Fibroblast of mammary gland (primary cell): ENCODE data around the gene NEU2.

Experiments
- DNase-seq: peaks from one replicate; pipeline ENCODE4 v3.0.0-alpha.2; 2010; ENCODE audit warnings: low read depth
- H3K4me3 ChIP-seq: 2 replicates; pipeline ENCODE4 v1.5.1; 2011; ENCODE audit warnings: low read depth, mild to moderate bottlenecking, low read length, moderate library complexity; ENCODE audit not compliant: control insufficient read depth
- TF ChIP-seq, protein P1 (sequence below): conservative IDR thresholded peaks from 2 replicates; pipeline ENCODE4 v1.5.1; 2011; ENCODE audit warnings: low read depth, low read length, inconsistent platforms; ENCODE audit not compliant: control insufficient read depth, insufficient read depth

The NEU2 gene

DNA sequence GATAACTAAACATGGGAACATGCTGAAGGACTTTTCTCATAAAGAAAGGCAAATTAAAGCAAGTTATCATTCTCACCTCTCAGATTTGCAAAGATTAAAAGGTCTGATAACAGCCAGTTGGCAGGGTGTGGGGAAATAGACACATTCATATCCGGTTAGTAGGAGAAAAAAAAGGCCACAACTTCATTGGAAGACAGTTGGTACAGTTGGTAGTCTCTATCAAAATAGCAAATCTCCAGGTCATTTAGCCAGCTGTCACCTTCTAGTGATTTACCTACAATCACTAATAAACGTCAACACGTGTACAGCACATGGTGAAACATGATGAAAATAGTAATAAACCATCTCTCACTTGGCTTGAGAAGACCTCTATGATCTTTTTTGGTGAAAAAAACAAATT, 44.3 kb downstream of the NEU2 start:
- TF ChIP-seq, protein P1, sequence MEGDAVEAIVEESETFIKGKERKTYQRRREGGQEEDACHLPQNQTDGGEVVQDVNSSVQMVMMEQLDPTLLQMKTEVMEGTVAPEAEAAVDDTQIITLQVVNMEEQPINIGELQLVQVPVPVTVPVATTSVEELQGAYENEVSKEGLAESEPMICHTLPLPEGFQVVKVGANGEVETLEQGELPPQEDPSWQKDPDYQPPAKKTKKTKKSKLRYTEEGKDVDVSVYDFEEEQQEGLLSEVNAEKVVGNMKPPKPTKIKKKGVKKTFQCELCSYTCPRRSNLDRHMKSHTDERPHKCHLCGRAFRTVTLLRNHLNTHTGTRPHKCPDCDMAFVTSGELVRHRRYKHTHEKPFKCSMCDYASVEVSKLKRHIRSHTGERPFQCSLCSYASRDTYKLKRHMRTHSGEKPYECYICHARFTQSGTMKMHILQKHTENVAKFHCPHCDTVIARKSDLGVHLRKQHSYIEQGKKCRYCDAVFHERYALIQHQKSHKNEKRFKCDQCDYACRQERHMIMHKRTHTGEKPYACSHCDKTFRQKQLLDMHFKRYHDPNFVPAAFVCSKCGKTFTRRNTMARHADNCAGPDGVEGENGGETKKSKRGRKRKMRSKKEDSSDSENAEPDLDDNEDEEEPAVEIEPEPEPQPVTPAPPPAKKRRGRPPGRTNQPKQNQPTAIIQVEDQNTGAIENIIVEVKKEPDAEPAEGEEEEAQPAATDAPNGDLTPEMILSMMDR: no peak
- no peak overlapping the region for H3K4me3 ChIP-seq
- DNase-seq: no peak

DNA sequence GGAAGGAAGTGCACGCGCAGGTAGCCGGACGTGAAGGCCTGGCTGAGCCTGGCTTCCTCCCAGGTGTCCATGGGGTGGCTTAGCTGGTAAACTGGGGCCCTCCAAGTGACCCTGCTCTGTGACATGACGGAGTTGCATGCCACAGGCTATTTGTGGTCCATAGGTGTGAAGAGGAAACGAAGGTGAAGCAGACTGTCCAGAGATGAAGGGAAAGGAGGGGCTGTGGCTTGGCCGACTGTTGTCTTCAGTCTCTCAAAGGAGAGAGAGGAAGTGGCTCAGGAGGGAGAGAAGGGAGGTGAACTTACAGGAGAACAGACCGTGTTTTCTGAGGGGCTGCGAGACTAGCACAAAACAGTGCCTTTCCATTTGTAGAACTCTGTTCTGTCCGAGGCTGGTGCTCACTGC, 47.0 kb downstream of the NEU2 start:
- DNase-seq: no peak
- H3K4me3 ChIP-seq: no peak overlapping the region
- TF ChIP-seq, protein P1: no peak

DNA sequence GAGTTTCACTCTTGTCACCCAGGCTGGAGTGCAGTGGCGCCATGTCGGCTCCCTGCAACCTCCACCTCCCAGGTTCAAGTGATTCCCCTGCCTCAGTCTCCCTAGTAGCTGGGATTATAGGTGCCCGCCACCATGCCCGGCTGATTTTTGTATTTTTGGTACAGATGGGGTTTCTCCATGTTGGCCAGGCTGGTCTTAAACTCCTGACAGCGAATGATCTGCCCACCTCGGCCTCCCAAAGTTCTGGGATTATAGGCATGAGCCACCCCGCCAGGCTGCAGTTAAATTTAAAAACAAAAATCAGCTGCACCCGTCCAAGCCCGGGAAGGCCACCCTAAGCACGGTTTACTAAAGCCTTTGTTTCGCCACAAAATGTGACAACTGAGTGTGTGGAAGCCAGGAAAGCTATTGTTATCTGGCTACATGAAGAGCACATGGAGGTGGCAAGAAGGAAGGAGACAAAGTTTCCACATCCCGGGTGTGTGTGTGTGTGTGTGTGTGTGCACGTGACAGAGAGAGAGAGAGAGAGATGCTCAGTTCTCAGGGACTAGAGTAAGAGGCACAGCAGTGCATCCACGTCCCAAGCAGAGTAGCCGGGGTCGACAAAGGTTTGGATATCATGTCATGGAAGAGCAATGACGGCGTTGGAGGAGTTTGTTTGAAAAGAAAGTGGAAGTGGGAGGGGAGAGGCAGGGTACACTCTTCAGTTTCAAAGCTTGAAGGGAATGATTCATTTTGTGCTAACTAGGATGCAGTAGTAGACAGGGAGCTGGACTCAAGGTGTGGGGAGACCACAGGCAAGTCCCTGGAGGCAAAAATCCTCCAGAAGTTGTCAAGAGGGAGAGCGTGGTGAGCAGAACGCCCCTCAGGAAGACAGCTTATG, 47.7 kb downstream of the NEU2 start:
- no peak for DNase-seq
- TF ChIP-seq, protein P1: no peak
- no peak overlapping the region for H3K4me3 ChIP-seq

DNA sequence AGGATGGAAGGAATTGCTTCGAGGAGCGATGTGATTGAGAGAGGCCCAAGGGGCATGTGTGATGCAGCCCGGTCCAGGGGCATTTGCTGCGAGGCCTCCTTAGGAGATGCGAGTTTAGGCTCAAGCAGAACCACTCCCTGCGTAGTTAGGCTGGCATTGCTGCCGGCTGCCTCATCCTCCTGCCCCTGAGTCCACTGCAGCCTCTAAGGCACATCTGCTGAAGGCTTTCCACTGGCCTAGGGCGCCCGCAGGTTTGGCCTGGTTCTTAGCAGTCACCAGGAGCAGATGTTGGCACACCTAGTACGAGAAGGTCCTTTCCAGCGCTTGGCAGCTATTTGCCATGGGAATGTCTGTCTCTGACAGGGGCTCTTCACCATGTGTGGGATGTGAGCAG, 48.4 kb downstream of the NEU2 start:
- no peak overlapping the region for H3K4me3 ChIP-seq
- no peak for DNase-seq

DNA sequence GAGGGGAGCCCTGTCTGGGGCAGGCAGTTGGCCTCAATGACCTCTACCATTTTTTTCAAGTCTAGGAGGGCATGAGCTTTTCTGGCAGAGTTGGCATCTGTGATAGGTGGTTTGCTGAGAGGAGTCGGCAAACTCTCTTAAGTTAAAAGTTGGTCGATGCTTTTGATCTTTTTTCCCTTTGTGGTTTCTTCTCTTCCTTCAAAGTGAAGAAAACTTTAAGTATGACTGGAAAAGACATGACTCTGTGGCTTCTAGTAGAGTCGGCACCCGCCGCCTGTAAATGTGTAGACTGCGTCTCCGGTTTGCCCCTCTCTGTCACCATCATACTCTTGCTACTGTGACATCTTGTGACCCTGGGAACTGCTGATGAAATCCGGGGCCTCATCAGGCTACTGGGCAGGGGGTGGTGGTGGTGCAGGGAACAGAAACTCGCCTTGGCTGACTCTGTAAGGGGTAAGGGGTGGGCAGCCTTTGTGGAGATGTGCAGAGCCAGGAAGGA, 48.8 kb downstream of the NEU2 start:
- TF ChIP-seq, protein P1: no peak
- no peak overlapping the region for H3K4me3 ChIP-seq
- DNase-seq: no peak

More for the DNA sequence above, 48.4 kb downstream of the NEU2 start:
- TF ChIP-seq, protein P1: no peak

DNA sequence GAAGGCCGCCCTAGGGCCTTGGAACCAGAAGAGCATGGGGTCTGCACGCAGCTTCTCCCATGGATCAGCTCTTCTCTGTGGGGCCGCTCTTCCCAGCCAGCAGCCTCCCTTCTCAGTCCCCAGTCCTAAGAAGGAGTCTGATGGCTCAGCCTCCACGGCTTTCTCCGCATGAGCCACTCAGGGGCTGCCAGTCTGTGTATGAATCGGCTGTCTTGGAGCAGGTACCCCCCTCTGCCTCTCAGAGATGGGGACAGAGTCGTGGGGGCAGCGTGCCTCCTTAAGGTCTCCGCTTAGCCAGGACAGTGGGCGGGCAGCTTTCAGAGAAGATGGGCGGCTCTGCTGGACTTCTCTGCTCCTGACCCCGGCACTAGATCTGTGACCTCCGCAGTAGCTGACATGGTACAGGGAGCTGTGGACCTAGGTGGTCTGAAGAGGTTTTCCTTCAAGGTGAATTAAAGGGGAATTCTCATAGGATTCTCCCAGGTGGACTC, 49.3 kb downstream of the NEU2 start:
- no peak for DNase-seq
- TF ChIP-seq, protein P1: no peak
- no peak overlapping the region for H3K4me3 ChIP-seq
